SK-N-SH (cell line): ENCODE results near the gene COX14. TPM values are rescaled to one million over a fixed set of nuclear protein-coding genes. Genes with fewer than 3 reads are reported as not detected.

ENCODE experiments used
- CTCF ChIA-PET: fragments of 300-600, 350-600 bp; formaldehyde crosslinking; extraction: SDS; loops from one replicate; lab custom pipeline; 2021; lab: Yijun Ruan, JAX
- POLR2A ChIA-PET: fragments of 350-600 bp; sonication (Branson Sonifier 250); formaldehyde crosslinking; extraction: SDS; loops from one replicate; lab custom pipeline; 2020; ENCODE audit warnings: antibody characterized with exemption, inconsistent platforms; lab: Yijun Ruan, JAX
- DNase-seq: peaks from one replicate; pipeline ENCODE4 v3.0.0; 2012
- H2AFZ ChIP-seq: fragments of 200-600 bp; sonication (generic); 2 replicates; pipeline ENCODE4 v1.8.1; 2016; ENCODE audit warnings: antibody characterized with exemption, mild to moderate bottlenecking, low read depth
- H3F3A ChIP-seq: fragments of 200-600 bp; sonication (generic); replicated peaks from 2 replicates; pipeline ENCODE3; 2016; ENCODE audit warnings: antibody characterized with exemption, mild to moderate bottlenecking; ENCODE audit not compliant: insufficient read depth
- H3K27ac ChIP-seq, 2 experiments: fragments of 200-500 bp in 1 of 2; fragments of 200-600 bp in 1 of 2; sonication (Bioruptor generic) in 1 of 2; sonication (generic), shearing (Covaris generic) in 1 of 2; 2 replicates each; pipeline versions ENCODE4 v1.5.1 to v1.6.1; 2014 to 2016; ENCODE audit warnings: low read depth in 2 of 2, inconsistent platforms in 1 of 2, low read length in 1 of 2, mild to moderate bottlenecking in 1 of 2, mixed read lengths in 1 of 2
- H3K27me3 ChIP-seq: fragments of 200-600 bp; sonication (generic), shearing (Covaris generic); 2 replicates; pipeline ENCODE4 v1.6.1; 2016; ENCODE audit warnings: mixed run types; ENCODE audit not compliant: insufficient read depth
- H3K36me3 ChIP-seq, 2 experiments: fragments of 200-500 bp in 1 of 2; fragments of 200-600 bp in 1 of 2; sonication (Bioruptor generic) in 1 of 2; sonication (generic) in 1 of 2; replicated peaks in 1 of 2; 2 replicates each; pipeline versions ENCODE3 to v1.5.1; 2014 to 2016; ENCODE audit warnings: low read length in 1 of 2, mild to moderate bottlenecking in 1 of 2; ENCODE audit not compliant: insufficient read depth in 2 of 2, control insufficient read depth in 1 of 2
- H3K4me1 ChIP-seq, 2 experiments: fragments of 200-500 bp in 1 of 2; fragments of 200-600 bp in 1 of 2; sonication (Bioruptor generic) in 1 of 2; sonication (generic), shearing (Covaris generic) in 1 of 2; 2 replicates each; pipeline versions ENCODE4 v1.5.1 to v1.6.1; 2014 to 2016; ENCODE audit warnings: low read depth in 1 of 2, low read length in 1 of 2, mixed run types in 1 of 2; ENCODE audit not compliant: insufficient read depth in 2 of 2, control insufficient read depth in 1 of 2
- H3K4me2 ChIP-seq: fragments of 200-600 bp; sonication (generic), shearing (Covaris generic); 2 replicates; pipeline ENCODE4 v1.6.1; 2017; ENCODE audit warnings: mixed run types
- H3K4me3 ChIP-seq, 2 experiments: fragments of 200-500 bp in 1 of 2; fragments of 200-600 bp in 1 of 2; sonication (Bioruptor generic) in 1 of 2; sonication (generic), shearing (Covaris generic) in 1 of 2; 2 replicates each; pipeline versions ENCODE4 v1.5.1 to v1.8.1; 2014 to 2016; ENCODE audit warnings: low read depth in 2 of 2, inconsistent platforms in 1 of 2, low read length in 1 of 2, mild to moderate bottlenecking in 1 of 2, mixed read lengths in 1 of 2, moderate library complexity in 1 of 2
- H3K79me2 ChIP-seq: fragments of 200-600 bp; sonication (generic); 2 replicates; pipeline ENCODE4 v1.8.1; 2017; ENCODE audit warnings: mild to moderate bottlenecking; ENCODE audit not compliant: insufficient read depth
- H3K9ac ChIP-seq: fragments of 200-600 bp; sonication (generic); 2 replicates; pipeline ENCODE4 v1.6.1; 2017; ENCODE audit warnings: mixed run types
- H3K9me2 ChIP-seq: fragments of 200-600 bp; sonication (generic); 2 replicates; pipeline ENCODE4 v1.6.1; 2017; ENCODE audit warnings: mixed run types
- H3K9me3 ChIP-seq: fragments of 200-600 bp; sonication (generic); 2 replicates; pipeline ENCODE4 v1.6.1; 2017; ENCODE audit warnings: mixed run types, mild to moderate bottlenecking, moderate library complexity
- H4K20me1 ChIP-seq: fragments of 200-600 bp; sonication (generic); 2 replicates; pipeline ENCODE4 v1.6.1; 2017; ENCODE audit warnings: mild to moderate bottlenecking, mixed run types; ENCODE audit not compliant: insufficient read depth
- CHD2 ChIP-seq: fragments of 150-350 bp; IDR thresholded peaks from 2 replicates; pipeline ENCODE4 v1.6.1; 2018; ENCODE audit warnings: low read length; ENCODE audit not compliant: partially characterized antibody
- RCOR1 ChIP-seq: fragments of 150-350 bp; IDR thresholded peaks from 2 replicates; pipeline ENCODE4 v1.6.1; 2017; ENCODE audit warnings: antibody characterized with exemption, low read length
- REST ChIP-seq: IDR thresholded peaks from 2 replicates; pipeline ENCODE4 v1.6.1; 2012; ENCODE audit warnings: mild to moderate bottlenecking, low read depth, low read length, moderate library complexity
- RXRA ChIP-seq: IDR thresholded peaks from 2 replicates; pipeline ENCODE4 v1.4.0; 2012; ENCODE audit warnings: low read depth, mild to moderate bottlenecking, borderline replicate concordance
- WGBS: methylation state at CpG from one replicate; pipeline ENCODE4 v1.1.6; 2017; ENCODE audit warnings: low lambda C conversion rate; 5-methylcytosine and 5-hydroxymethylcytosine counted together
- polyA plus RNA-seq, 3 experiments: library from polyadenylated mRNA; depleted of rRNA; stranded (reverse); fragments of >200 nt; gene quantifications; 2 replicates each; pipeline ENCODE4 v1.2.3, GENCODE V29; 2012

COX14 gene
- polyA plus RNA-seq, 1 of the 3 experiments (the other 2 are of a cell fraction) = 204 TPM

GRCh38 chr12:50078281-50078680 is 33.8 kb upstream of the COX14 start:
- Histone ChIP-seq H3K9me2 (no peaks in the 10 kb centered on the region), H2AFZ (no peak overlapping the region), H4K20me1 (no peaks in the 10 kb centered on the region), H3K27me3 (no peaks in the 10 kb centered on the region), H3K4me2 (no peak overlapping the region), H3K9me3 (no peaks in the 10 kb centered on the region), H3K79me2 (peaks cover 2% of the 10 kb centered on the region; the same call in 1 of the 2 replicates), H3K36me3 (no peaks in the 10 kb centered on the region), H3F3A (no peaks in the 10 kb centered on the region), H3K4me3 (no peak overlapping the region), H3K4me1 (peaks cover 0 to 7% of the 10 kb centered on the region in 2 experiments; a peak in 1 of 4 replicates), H3K27ac (no peak overlapping the region), H3K9ac (no peak overlapping the region)
- ChIA-PET POLR2A (no interaction called here), CTCF (interaction anchor here (1.2 to 37.6 kb wide), 9 partner anchors 10 to 211 kb away, joined by 3 to 1401 read pairs (median 6); partner anchors contain the start of genes AQP5, AQP6 and COX14)
- TF ChIP-seq CHD2 = no peak
- WGBS = 93% methylated on average over 10 of the region's 10 CpGs
- DNase-seq = no peak

DNA sequence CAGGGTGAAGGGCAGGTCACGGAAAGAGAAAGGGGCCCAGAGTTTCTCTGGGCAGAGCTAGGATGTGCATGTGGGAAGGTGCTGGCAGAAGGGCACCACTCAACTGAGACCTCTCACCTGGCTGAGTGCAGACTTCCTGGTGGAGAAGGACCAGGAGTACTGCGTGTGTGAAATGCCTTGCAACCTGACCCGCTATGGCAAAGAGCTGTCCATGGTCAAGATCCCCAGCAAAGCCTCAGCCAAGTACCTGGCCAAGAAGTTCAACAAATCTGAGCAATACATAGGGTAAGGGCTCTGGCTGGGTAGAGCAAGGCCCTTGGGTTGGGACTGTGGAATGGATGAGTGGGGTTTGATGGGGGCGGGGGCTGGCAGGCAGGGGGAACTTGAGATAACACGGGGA is 32.3 kb upstream of the COX14 start:
- no peak overlapping the region for H3K27ac ChIP-seq
- H4K20me1 ChIP-seq = no peaks in the 10 kb centered on the region
- no peaks in the 10 kb centered on the region for H3K36me3 ChIP-seq
- TF ChIP-seq REST = peak; percentile 83
- TF ChIP-seq RXRA = no peak
- H3K9me3 ChIP-seq = no peaks in the 10 kb centered on the region
- peaks cover 17% of the 10 kb centered on the region; the same call in 1 of the 2 replicates for H3K79me2 ChIP-seq
- no peak overlapping the region for H3K9ac ChIP-seq
- DNase-seq = no peak
- peaks cover 0 to 11% of the 10 kb centered on the region in 2 experiments; a peak in 1 of 4 replicates for H3K4me1 ChIP-seq
- CTCF ChIA-PET = interaction anchor here (0.5 to 37.6 kb wide), 4 partner anchors 10 to 113 kb away, joined by 3 to 1401 read pairs (median 9); partner anchors contain the start of genes AQP5 and AQP6
- no peaks in the 10 kb centered on the region for H3K9me2 ChIP-seq
- peaks cover 6% of the 10 kb centered on the region for H3F3A ChIP-seq
- H2AFZ ChIP-seq = no peak overlapping the region
- 93% methylated on average over 5 of the region's 5 CpGs for WGBS
- POLR2A ChIA-PET = interaction anchor here (0.5 kb wide), 1 partner anchor 143 kb away, joined by 3 read pairs; no protein-coding TSS in a partner anchor
- H3K4me3 ChIP-seq = no peak overlapping the region
- no peaks in the 10 kb centered on the region for H3K27me3 ChIP-seq
- H3K4me2 ChIP-seq = no peak overlapping the region

DNA sequence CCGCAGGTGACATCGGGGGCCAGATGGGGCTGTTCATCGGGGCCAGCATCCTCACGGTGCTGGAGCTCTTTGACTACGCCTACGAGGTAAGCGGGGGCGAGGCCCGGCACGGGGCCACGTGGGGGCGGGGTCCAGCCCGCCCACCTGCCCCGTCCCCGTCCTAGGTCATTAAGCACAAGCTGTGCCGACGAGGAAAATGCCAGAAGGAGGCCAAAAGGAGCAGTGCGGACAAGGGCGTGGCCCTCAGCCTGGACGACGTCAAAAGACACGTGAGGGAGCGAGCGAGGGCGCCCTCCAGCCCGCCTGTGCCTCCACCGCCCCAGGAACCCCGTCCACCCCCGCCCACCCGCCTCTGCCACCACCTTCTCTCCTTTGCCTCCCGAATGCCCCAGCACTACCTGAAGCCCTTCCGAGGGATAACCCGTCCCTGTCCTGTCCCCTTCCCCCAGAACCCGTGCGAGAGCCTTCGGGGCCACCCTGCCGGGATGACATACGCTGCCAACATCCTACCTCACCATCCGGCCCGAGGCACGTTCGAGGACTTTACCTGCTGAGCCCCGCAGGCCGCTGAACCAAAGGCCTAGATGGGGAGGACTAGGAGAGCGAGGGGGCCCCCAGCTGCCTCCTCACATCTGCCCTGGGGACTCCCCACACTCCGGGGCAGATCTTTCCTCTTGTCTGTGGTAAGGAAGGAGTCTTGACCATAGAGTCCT is 30.8 kb upstream of the COX14 start:
- ChIA-PET CTCF (interaction anchor here (0.6 to 37.6 kb wide), 5 partner anchors 20 to 114 kb away, joined by 3 to 1401 read pairs (median 4); partner anchors contain the start of genes AQP5, AQP6 and COX14), POLR2A (no interaction called here)
- Histone ChIP-seq H4K20me1 (no peaks in the 10 kb centered on the region; the same call in 1 of the 2 replicates), H3K36me3 (no peaks in the 10 kb centered on the region), H3K79me2 (peaks cover 19% of the 10 kb centered on the region; the same call in 1 of the 2 replicates), H3K9ac (no peak overlapping the region), H3K27ac (no peak overlapping the region), H3K4me2 (no peak overlapping the region), H3F3A (peaks cover 13% of the 10 kb centered on the region), H3K9me3 (no peaks in the 10 kb centered on the region), H3K27me3 (no peaks in the 10 kb centered on the region), H3K4me3 (no peak overlapping the region), H2AFZ (no peak overlapping the region)
- no peak for TF ChIP-seq RCOR1
- TF ChIP-seq, all 33 proteins: peak for 0
- 91% methylated on average over 29 of the region's 46 CpGs for WGBS
- Histone ChIP-seq H3K9me2 (no peaks in the 10 kb centered on the region), H3K4me1 (peaks cover 0 to 8% of the 10 kb centered on the region in 2 experiments; a peak in 1 of 4 replicates)
- no peak for DNase-seq
